ENCODE measurements around the gene FADD. TPM values are rescaled to one million over a fixed set of nuclear protein-coding genes. Genes with fewer than 3 reads are reported as not detected.

Gene FADD
- total RNA-seq, 2 donors from 2014 or later: 11.1 to 11.3 TPM

- no peak for ATAC-seq
- intact Hi-C loops (cut with DNase I): no loop called here
- DNase-seq: no peak
Observed at GRCh38 chr11:70226183-70226582, 23.1 kb downstream of the FADD start.

GRCh38 chr11:70226967-70227366, 23.9 kb downstream of the FADD start:
- intact Hi-C loops (cut with DNase I): no loop called here
- ATAC-seq (no peak), DNase-seq (no peak)

DNA sequence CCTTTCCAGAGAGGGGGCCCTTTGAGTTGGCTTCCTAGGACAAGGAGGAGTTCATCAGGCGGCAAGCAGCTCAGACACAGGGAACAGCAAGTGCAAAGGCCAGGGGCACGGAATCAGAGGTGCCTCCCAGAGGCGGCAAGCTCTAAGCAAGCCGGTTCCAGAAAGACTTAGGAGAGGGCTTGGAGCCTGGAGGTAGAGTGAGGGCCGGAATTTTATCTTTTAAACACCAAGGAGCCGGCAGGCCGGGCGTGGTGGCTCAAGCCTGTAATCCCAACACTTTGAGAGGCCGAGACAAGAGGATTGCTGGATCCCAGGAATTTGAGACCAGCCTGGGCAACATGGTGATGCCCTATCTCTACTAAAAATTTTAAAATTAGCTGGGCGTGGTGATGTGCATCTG, 26.6 kb downstream of the FADD start:
- no peak for ATAC-seq
- DNase-seq: no peak
- intact Hi-C loops (cut with DNase I): no loop called here

- intact Hi-C loops (cut with DNase I): no loop called here
- ATAC-seq (no peak), DNase-seq (no peak)
Observed at GRCh38 chr11:70230151-70230839, 27.2 kb downstream of the FADD start.

DNA sequence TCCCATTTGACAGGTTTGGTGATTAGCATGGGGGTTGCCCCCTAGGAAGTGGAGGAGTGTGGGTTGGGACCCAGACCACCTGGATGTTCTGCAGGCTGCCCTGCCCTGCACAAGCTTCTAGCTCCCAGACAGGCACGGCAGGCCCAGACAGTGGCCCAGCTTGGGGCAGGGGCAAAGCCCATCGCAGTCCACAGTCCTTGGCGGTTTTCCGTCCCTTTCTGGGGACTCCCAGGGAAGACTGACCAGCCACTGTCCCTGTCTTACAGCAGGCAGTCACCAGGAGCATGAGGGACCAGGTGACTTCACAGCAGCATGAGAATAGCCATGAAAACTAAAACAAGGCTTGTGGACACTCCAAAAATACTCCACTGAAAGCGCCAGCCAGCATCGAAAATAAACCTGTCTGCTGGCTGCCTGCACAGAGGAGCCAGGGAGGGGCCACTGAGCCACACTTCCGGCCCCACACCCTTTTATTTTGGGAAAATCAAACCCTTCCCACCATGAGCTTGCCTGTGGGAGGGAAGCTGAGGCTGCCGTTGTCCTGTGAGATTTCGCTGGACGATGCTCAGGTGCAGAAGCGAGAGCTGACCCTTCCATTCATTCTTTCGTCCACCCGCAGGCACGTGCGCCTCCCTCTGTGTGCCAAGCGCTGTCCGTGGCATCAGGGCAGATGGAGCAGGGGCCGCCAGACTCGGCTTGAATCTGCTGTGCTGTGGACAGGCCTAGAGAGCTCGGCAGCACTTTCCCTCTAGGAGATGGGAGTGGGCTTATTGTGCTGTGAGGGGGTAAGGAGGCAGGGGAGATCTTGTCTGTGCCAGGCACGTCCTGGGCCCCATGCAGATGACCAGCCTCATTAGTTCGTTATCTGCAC, 28.0 kb downstream of the FADD start:
- DNase-seq (no peak), ATAC-seq (peak in 1 of 2 donors; percentile 57)
- intact Hi-C loops (cut with DNase I): no loop called here

DNA sequence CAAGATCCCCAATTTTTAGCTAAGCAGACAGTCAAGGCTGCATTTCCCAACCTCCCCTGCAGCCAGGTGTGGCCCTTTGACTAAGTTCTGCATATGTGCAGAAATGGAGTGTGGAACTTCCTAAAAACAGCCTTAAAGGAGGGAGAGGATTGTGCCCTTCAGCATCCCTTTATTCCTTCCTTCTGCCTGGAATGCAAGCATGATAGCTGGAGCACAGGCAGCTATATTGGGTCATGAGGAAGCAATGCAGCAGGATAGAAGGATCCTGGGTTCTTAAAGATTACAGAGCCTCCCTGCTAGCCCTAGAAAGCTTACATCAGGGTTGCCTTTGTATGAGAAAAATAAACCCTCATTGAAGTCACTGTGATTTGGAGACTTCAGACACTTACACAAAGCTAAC, 29.9 kb downstream of the FADD start:
- intact Hi-C loops (cut with DNase I): no loop called here
- DNase-seq (no peak), ATAC-seq (no peak)

DNA sequence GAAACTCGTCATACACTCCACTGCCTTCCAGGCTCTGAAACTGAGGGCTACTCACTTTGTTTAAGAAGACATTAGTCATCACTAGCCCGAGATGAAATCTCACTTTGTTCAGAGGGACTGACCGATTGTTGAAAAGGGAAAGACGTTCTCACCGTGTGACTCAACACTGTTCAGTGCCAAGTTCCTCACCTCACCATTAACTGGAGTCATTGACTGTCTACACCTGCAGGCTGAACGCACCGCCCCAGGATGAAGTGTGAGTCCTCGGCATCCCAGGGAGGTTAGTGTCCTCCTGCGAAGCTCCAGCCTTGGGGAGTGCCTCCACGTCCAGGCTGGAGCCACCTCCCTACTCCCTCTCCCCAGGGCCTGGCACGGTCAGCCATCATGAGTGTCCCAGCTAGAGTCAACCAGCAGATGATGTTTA, 30.4 kb downstream of the FADD start:
- intact Hi-C loops (cut with DNase I): no loop called here
- DNase-seq (no peak), ATAC-seq (no peak)

GRCh38 chr11:70233962-70234361, 30.9 kb downstream of the FADD start:
- no peak for DNase-seq
- intact Hi-C loops (cut with DNase I): no loop called here
- no peak for ATAC-seq

DNA sequence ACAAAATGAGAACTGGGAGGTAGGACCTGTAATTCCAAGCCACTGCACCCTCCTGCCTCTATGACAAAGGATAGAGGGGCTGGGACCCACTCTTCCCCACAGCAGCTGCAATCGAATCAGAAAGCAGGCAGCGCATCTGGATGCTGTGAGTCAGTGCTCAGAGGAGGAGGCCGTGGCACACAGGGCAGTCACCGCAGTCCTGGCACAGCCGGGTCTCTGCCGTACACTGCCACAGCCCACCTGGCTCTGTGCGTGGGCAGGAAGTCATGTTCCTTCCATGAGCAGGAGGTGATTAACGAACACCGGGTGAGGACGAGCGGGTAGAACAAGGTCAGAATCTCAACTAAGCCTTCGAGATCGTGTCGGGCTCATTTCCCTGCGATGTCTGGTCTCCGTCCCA, 37.2 kb downstream of the FADD start:
- intact Hi-C loops (cut with DNase I): no loop called here
- ATAC-seq (no peak), DNase-seq (no peak)

DNA sequence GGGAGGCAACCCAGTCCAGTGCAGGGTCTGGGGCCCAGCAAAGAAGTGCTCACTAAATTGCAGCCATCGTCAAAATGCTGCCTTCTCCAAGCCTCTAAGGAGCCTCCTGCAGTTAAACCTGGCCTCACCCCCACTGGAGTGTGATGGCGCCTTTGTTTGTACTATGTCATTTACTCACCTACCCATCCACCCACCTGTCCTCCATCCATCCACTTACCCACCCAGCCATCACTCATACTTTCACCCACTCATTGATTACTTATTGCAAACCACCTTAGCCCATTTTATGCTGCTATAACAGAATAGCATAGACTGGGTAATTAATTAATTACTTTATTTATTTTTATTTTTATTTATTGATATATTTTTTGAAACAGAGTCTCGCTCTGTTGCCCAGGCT, 38.6 kb downstream of the FADD start:
- DNase-seq: no peak
- intact Hi-C loops (cut with DNase I): no loop called here
- no peak for ATAC-seq

- no peak for DNase-seq
- intact Hi-C loops (cut with DNase I): no loop called here
- ATAC-seq: no peak
Observed at GRCh38 chr11:70242885-70243284, 39.8 kb downstream of the FADD start.

GRCh38 chr11:70243912-70244652, 41.0 kb downstream of the FADD start:
- DNase-seq (no peak), ATAC-seq (peak in 1 of 2 donors; percentile 24)
- intact Hi-C loops (cut with DNase I): no loop called here

DNA sequence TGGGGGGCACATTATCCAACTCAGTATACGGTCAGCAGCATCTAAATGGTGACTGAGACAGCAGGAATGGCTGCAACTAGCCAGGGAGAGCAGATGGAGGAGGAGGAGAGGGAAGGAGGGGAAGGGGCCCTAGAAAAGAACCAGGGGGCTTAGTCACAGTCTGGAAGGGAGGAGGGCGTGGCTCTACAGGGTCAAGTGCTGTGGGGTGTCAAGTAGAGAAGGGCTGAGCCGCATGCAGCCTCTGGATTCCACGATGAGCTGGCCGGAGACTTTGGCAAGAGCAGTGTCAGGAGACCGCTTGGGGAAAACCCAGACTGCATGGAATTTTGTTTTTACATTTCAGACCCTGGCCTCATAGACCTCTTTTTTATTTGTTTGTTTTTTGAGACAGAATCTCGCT, 41.6 kb downstream of the FADD start:
- no peak for DNase-seq
- ATAC-seq: peak in 1 of 2 donors; percentile 74
- intact Hi-C loops (cut with DNase I): no loop called here

DNA sequence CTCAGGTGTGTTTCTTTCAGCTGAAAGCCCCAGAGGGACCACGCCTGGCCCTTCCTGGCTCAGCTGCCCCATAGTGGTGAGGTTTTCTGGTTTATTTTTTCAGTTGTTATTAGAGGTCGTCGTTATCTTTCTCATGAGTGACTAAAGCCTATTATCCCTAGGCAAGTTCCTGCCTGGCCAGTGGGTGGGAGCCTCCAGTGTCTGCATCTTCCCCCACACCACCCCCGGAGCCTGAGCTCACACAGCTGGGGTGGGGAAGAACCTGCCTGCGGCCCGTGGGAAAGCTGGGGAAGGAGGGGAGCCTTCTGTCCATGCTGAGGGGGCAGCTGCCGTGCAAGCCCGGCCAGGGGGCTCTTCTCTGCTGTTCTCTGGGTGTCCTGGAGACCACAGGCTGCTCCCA, 43.1 kb downstream of the FADD start:
- intact Hi-C loops (cut with DNase I): no loop called here
- ATAC-seq (no peak), DNase-seq (no peak)

DNA sequence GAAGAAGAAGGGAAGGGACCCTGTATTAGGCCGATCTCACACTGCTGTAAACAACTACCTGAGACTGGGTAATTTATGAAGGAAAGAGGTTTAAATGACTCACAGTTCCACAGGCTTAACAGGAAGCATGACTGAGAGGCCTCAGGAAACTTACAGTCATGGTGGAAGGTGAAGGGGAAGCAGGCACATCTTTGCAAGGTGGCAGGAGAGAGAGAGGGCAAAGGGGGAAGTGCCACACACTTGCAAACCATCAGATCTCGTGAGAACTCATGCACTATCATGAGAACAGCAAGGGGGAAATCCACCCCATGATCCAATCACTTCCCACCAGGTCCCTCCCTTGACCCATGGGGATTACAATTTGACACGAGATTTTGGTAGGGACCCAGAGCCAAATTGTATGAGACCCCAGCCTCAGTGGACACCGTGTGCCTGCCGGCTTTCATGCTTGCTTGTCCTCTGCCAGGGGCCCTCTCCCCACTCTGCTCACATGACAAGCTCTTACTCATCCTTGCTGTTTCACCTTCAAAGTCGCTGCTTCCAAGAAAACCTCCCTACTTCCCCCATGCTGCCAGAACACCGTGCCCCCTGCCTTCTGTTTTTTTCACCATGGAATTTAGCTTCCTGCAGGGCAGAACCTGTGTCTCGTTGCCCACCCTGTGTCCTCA, 44.1 kb downstream of the FADD start:
- ATAC-seq (no peak), DNase-seq (no peak)
- intact Hi-C loops (cut with DNase I): no loop called here

DNA sequence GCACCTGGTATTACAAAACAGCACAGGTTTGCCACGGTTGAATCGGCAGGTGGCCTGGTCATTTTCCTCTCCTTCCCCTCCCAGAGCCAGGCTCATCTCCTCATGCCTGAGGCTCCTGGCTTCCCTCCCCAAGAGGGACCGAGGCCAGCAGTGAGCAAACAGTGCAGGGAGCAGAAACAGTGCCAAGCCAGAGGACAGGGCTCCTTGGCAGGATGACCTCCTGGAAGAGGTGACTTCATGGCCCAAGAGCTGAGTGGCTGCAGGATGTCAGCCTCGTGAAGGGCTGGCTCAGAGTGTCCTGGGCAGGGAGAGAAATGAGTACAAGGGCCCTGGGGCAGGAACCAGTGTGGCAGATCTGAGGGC, 44.6 kb downstream of the FADD start:
- intact Hi-C loops (cut with DNase I): no loop called here
- DNase-seq (no peak), ATAC-seq (peak; percentile 58 to 79)

GRCh38 chr11:70250876-70251658, 48.0 kb downstream of the FADD start:
- ATAC-seq (no peak), DNase-seq (no peak)
- intact Hi-C loops (cut with DNase I): no loop called here

DNA sequence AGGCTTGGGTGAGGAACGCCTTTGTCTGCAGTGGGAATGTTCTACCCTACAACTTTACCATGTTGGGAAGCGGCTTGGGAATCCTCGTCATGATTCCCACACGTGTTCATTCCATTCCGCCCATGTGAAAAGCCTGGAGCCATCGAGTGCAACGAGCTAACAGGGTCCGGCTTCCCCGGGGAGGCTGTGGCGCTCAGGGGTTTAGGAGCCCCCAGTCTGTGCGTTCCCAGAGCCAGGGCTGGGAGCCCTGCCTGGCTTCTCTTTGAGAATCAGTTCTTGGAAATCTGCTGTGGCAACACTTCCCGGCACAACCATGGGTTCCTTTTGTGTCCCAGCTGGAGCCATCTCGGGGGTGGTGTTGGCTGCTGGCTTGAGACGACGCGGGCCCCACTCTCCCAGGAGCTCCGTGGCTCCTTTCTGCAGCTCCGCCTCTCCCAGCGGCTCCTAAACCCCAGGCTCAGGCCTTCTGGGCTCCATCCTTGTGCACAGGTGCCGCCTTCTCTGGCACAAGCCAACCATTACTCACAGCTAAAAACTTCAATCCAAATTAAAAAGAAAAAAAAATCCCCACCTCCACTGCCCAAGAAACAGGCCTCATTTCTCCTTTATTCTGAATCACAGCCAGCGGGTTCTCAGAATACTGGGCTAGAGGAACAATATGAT, 48.7 kb downstream of the FADD start:
- DNase-seq (peak; percentile 33), ATAC-seq (peak in 1 of 2 donors; percentile 85)
- intact Hi-C loops (cut with DNase I): no loop called here

Measured in left cardiac atrium (tissue), 4 donors.